Measurements from ENCODE around the gene TTLL3. TPM values are rescaled to one million over a fixed set of nuclear protein-coding genes. Genes with fewer than 3 reads are reported as not detected.

The TTLL3 gene
- total RNA-seq, 1 donor from 2014 or later, result 34.4 TPM

GRCh38 chr3:9878700-9879099 lies 68.6 kb downstream of the TTLL3 start:
- peaks cover 2% of the 10 kb centered on the region for H3K27me3 Mint-ChIP-seq (ENCODE audit: unreplicated experiment)
- DNase-seq (ENCODE audit: low spot score), result no peak
- TF ChIP-seq, protein P1, sequence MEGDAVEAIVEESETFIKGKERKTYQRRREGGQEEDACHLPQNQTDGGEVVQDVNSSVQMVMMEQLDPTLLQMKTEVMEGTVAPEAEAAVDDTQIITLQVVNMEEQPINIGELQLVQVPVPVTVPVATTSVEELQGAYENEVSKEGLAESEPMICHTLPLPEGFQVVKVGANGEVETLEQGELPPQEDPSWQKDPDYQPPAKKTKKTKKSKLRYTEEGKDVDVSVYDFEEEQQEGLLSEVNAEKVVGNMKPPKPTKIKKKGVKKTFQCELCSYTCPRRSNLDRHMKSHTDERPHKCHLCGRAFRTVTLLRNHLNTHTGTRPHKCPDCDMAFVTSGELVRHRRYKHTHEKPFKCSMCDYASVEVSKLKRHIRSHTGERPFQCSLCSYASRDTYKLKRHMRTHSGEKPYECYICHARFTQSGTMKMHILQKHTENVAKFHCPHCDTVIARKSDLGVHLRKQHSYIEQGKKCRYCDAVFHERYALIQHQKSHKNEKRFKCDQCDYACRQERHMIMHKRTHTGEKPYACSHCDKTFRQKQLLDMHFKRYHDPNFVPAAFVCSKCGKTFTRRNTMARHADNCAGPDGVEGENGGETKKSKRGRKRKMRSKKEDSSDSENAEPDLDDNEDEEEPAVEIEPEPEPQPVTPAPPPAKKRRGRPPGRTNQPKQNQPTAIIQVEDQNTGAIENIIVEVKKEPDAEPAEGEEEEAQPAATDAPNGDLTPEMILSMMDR (IDR thresholded peaks at IDR 0.05; ENCODE audit: unreplicated experiment), result no peak
- no peaks in the 10 kb centered on the region for H3K9me3 Mint-ChIP-seq (ENCODE audit: unreplicated experiment)
- no peak overlapping the region for H3K27ac Mint-ChIP-seq (ENCODE audit: unreplicated experiment)
- H3K4me1 Mint-ChIP-seq (ENCODE audit: unreplicated experiment), result no peaks in the 10 kb centered on the region
- no peaks in the 10 kb centered on the region for H3K36me3 Mint-ChIP-seq (ENCODE audit: low read depth, unreplicated experiment)
- no peak overlapping the region for H3K4me3 Mint-ChIP-seq (ENCODE audit: unreplicated experiment)

DNA sequence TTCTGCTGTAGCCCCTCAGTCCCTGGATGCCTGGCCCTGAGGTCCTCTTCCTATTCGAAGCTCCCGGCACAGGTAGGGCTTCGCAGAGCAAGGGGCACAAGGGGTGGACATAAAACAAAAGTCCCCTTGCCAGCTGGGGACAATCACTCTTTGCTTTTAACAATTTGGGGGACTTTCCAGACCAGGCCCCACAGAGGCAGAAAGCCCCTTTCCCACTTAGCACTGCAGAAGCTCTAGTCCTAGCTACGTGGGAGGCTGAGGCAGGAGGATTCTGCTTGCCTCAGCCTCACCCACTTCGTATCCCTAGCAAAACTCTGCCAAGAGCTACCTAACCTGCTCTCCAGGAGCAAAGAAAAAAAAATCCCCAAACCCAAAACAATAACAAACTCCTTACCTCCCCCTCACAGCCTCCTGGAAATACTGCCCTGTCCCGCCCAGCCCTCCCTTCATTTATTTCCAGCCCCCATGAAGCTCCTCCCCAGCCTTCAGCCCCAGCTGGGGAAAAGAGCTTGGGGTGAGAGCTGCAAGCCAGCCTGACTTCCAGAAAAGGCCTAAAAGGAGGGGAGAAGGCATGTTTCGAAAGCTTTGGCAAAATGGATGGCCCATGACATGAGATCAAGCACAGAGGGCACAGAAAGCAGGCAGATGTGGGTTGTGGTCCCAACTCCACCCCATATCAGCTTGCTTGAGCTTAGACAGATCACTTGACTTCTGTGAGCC lies 69.9 kb downstream of the TTLL3 start, which contains the start of gene CIDEC:
Gene CIDEC, minus strand, starts transcription at position 424 of the 720 bp plus-strand sequence. CDS start 1,767 bp downstream, outside the sequence.
- Mint-ChIP-seq H3K27ac (ENCODE audit: unreplicated experiment) (peak within 1 kb of the TSS; percentile 36), H3K9me3 (ENCODE audit: unreplicated experiment) (no peaks in the 10 kb centered on the region), H3K4me1 (ENCODE audit: unreplicated experiment) (no peaks in the 10 kb centered on the region), H3K36me3 (ENCODE audit: low read depth, unreplicated experiment) (no peaks in the 10 kb centered on the region), H3K27me3 (ENCODE audit: unreplicated experiment) (peaks cover 2% of the 10 kb centered on the region), H3K4me3 (ENCODE audit: unreplicated experiment) (no peak within 1 kb of the TSS)
- TF ChIP-seq, protein P1 (IDR thresholded peaks at IDR 0.05; ENCODE audit: unreplicated experiment), result no peak
- DNase-seq (ENCODE audit: low spot score), result no peak

DNA sequence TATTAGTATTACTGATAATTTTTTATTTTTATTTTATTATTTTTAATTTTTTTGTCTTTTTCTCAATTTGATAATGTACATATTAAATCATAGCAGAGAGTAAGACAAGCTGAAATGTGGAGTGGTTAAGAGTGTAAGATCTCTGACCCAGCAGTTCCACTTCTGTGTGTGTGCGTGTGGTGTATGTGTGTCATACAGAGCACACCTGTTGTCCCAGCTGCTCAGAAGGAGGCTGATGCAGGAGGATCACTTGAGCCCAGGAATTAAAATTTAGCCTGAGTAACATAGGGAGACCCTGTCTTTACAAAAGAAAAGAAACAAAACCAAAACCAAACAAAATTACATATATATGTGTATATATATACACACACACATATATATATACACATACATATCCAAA lies 71.4 kb downstream of the TTLL3 start:
- Mint-ChIP-seq H3K9me3 (ENCODE audit: unreplicated experiment) (no peaks in the 10 kb centered on the region), H3K4me3 (ENCODE audit: unreplicated experiment) (no peak overlapping the region), H3K27me3 (ENCODE audit: unreplicated experiment) (peaks cover 2% of the 10 kb centered on the region), H3K27ac (ENCODE audit: unreplicated experiment) (no peak overlapping the region), H3K36me3 (ENCODE audit: low read depth, unreplicated experiment) (no peaks in the 10 kb centered on the region), H3K4me1 (ENCODE audit: unreplicated experiment) (no peaks in the 10 kb centered on the region)
- DNase-seq (ENCODE audit: low spot score), result no peak
- TF ChIP-seq, protein P1 (IDR thresholded peaks at IDR 0.05; ENCODE audit: unreplicated experiment), result no peak

- peaks cover 2% of the 10 kb centered on the region for H3K27me3 Mint-ChIP-seq (ENCODE audit: unreplicated experiment)
- DNase-seq (ENCODE audit: low spot score), result no peak
- H3K27ac Mint-ChIP-seq (ENCODE audit: unreplicated experiment), result no peak overlapping the region
- H3K4me3 Mint-ChIP-seq (ENCODE audit: unreplicated experiment), result no peak overlapping the region
- H3K9me3 Mint-ChIP-seq (ENCODE audit: unreplicated experiment), result no peaks in the 10 kb centered on the region
- TF ChIP-seq, protein P1 (IDR thresholded peaks at IDR 0.05; ENCODE audit: unreplicated experiment), result no peak
- H3K4me1 Mint-ChIP-seq (ENCODE audit: unreplicated experiment), result no peaks in the 10 kb centered on the region
- H3K36me3 Mint-ChIP-seq (ENCODE audit: low read depth, unreplicated experiment), result no peaks in the 10 kb centered on the region
Observed at GRCh38 chr3:9883706-9884554, 73.9 kb downstream of the TTLL3 start.
